Spleen (tissue), 7 donors: ENCODE results near the gene PIGB.

ENCODE experiments used
- CTCF ChIP-seq, 11 experiments: fragments of 200-600 bp in 7 of 11; fragments of 450-650 bp in 4 of 11; sonication (generic) in 4 of 11; IDR thresholded peaks in 8 of 11; conservative IDR thresholded peaks in 3 of 11; 1 replicate in 7 of 11; 2 replicates in 4 of 11; pipeline versions ENCODE4 v1.4.0 to v1.8.0; 2016 to 2021; ENCODE audit warnings: antibody characterized with exemption in 11 of 11, inconsistent platforms in 4 of 11, mild to moderate bottlenecking in 1 of 11
- POLR2A ChIP-seq, 3 donors: fragments of 450-650 bp; IDR thresholded peaks; one replicate each; pipeline ENCODE4 v1.5.1; 2017; ENCODE audit warnings: antibody characterized with exemption in 3 of 3, mild to moderate bottlenecking in 1 of 3
- donor health status: DM: no; HTN: no; CAD: no; lungs with moderate emphysema.
- donor health status: DM: no; HTN: no; CAD: no.
- donor health status: DM: no; HTN: no; CAD: no.

GRCh38 chr15:55276324-55276723 lies 42.7 kb upstream of the PIGB start:
- TF ChIP-seq CTCF (IDR thresholded peaks at IDR 0.05 in 8 of 11, conservative IDR thresholded peaks at IDR 0.05 in 3 of 11) (no peak), POLR2A (IDR thresholded peaks at IDR 0.05) (no peak)
